Trophoblast cell (in vitro differentiated cells and primary cell): ENCODE data around the gene HS2ST1.

ENCODE experiments used
- DNase-seq, 2 donors: peaks; one replicate each; pipeline ENCODE4 v3.0.0-alpha.2; 2016
- H2AFZ ChIP-seq: 2 replicates; pipeline ENCODE4 v1.6.1; 2013; ENCODE audit warnings: low read length, moderate library complexity, mild to moderate bottlenecking; ENCODE audit not compliant: insufficient read depth, poor library complexity
- H2AK5ac ChIP-seq: 2 replicates; pipeline ENCODE4 v1.6.1; 2013; ENCODE audit warnings: mild to moderate bottlenecking, low read length
- H2BK120ac ChIP-seq: 2 replicates; pipeline ENCODE4 v1.6.1; 2013; ENCODE audit warnings: low read length, mild to moderate bottlenecking, moderate library complexity; ENCODE audit not compliant: insufficient read depth, poor library complexity
- H2BK12ac ChIP-seq: 2 replicates; pipeline ENCODE4 v1.6.1; 2013; ENCODE audit warnings: mild to moderate bottlenecking, low read length, moderate library complexity
- H2BK5ac ChIP-seq: 2 replicates; pipeline ENCODE4 v1.6.1; 2013; ENCODE audit warnings: low read length, low read depth, moderate library complexity, mild to moderate bottlenecking; ENCODE audit not compliant: poor library complexity
- H3K14ac ChIP-seq: 2 replicates; pipeline ENCODE4 v1.6.1; 2013; ENCODE audit warnings: mild to moderate bottlenecking, low read length
- H3K18ac ChIP-seq: 2 replicates; pipeline ENCODE4 v1.6.1; 2013; ENCODE audit warnings: mild to moderate bottlenecking, low read length
- H3K23ac ChIP-seq: 2 replicates; pipeline ENCODE4 v1.6.1; 2013; ENCODE audit warnings: low read length
- H3K27ac ChIP-seq: 2 replicates; pipeline ENCODE4 v1.5.1; 2013; ENCODE audit warnings: low read depth, mild to moderate bottlenecking, inconsistent platforms, low read length, moderate library complexity
- H3K27me3 ChIP-seq: 2 replicates; pipeline ENCODE4 v1.6.1; 2013; ENCODE audit warnings: inconsistent platforms, mild to moderate bottlenecking, low read length, moderate library complexity; ENCODE audit not compliant: insufficient read depth
- H3K36me3 ChIP-seq, 2 experiments: 1 replicate in 1 of 2; 2 replicates in 1 of 2; pipeline ENCODE4 v1.6.1; 2013; ENCODE audit warnings: low read length in 2 of 2, mild to moderate bottlenecking in 2 of 2, moderate library complexity in 1 of 2; ENCODE audit not compliant: insufficient read depth in 2 of 2, control insufficient read depth in 1 of 2
- H3K4ac ChIP-seq: 2 replicates; pipeline ENCODE4 v1.6.1; 2013; ENCODE audit warnings: low read depth, mild to moderate bottlenecking, low read length, moderate library complexity
- H3K4me1 ChIP-seq, 2 experiments: 1 replicate in 1 of 2; 2 replicates in 1 of 2; pipeline ENCODE4 v1.6.1; 2013; ENCODE audit warnings: low read length in 2 of 2, mild to moderate bottlenecking in 2 of 2, moderate library complexity in 1 of 2; ENCODE audit not compliant: insufficient read depth in 2 of 2, control insufficient read depth in 1 of 2
- H3K4me2 ChIP-seq: 2 replicates; pipeline ENCODE4 v1.6.1; 2013; ENCODE audit warnings: inconsistent platforms, mild to moderate bottlenecking, low read length, moderate library complexity
- H3K4me3 ChIP-seq: 2 replicates; pipeline ENCODE4 v1.5.1; 2013; ENCODE audit warnings: mild to moderate bottlenecking, low read depth, low read length, inconsistent platforms
- H3K79me1 ChIP-seq: one replicate; pipeline ENCODE4 v1.6.1; 2013; ENCODE audit warnings: low read length
- H3K79me2 ChIP-seq: 2 replicates; pipeline ENCODE4 v1.6.1; 2013; ENCODE audit warnings: low read length, mild to moderate bottlenecking; ENCODE audit not compliant: control insufficient read depth, insufficient read depth, poor library complexity
- H3K9ac ChIP-seq: 2 replicates; pipeline ENCODE4 v1.6.1; 2013; ENCODE audit warnings: mild to moderate bottlenecking, low read length
- H3K9me3 ChIP-seq: 2 replicates; pipeline ENCODE4 v1.6.1; 2013; ENCODE audit warnings: low read depth, mild to moderate bottlenecking, control low read depth, inconsistent platforms, low read length; ENCODE audit not compliant: insufficient read depth
- H4K12ac ChIP-seq: 2 replicates; pipeline ENCODE4 v1.6.1; 2013; ENCODE audit warnings: low read depth, mild to moderate bottlenecking, low read length, moderate library complexity
- H4K8ac ChIP-seq: 2 replicates; pipeline ENCODE4 v1.6.1; 2013; ENCODE audit warnings: low read depth, mild to moderate bottlenecking, low read length, moderate library complexity
- H4K91ac ChIP-seq: one replicate; pipeline ENCODE4 v1.6.1; 2013; ENCODE audit warnings: low read depth, mild to moderate bottlenecking, low read length, moderate library complexity
- WGBS: extraction: QIAGEN DNeasy Blood & Tissue Kit; methylation state at CpG from one replicate; pipeline ENCODE4 v1.1.7; 2013; ENCODE audit warnings: missing lambda C conversion rate; ENCODE audit not compliant: insufficient read length, insufficient coverage; ENCODE audit errors: extremely low coverage; 5-methylcytosine and 5-hydroxymethylcytosine counted together

Gene HS2ST1

GRCh38 chr1:86948212-86948611 is 33.8 kb downstream of the HS2ST1 start:
- no peaks in the 10 kb centered on the region for H3K36me3 ChIP-seq
- no CpG with 5 or more reads among the region's 5 CpGs for WGBS
- H4K12ac ChIP-seq: no peak overlapping the region

GRCh38 chr1:86950712-86951419 is 36.4 kb downstream of the HS2ST1 start:
- Histone ChIP-seq H3K27me3 (no peaks in the 10 kb centered on the region), H3K79me2 (no peaks in the 10 kb centered on the region), H3K9me3 (no peaks in the 10 kb centered on the region), H4K8ac (no peak overlapping the region), H3K23ac (no peak overlapping the region), H3K27ac (no peak overlapping the region), H4K91ac (no peak overlapping the region), H4K12ac (no peak overlapping the region), H3K4me3 (no peak overlapping the region), H3K4me1 (no peaks in the 10 kb centered on the region), H3K14ac (no peak overlapping the region), H3K79me1 (no peaks in the 10 kb centered on the region), H2BK12ac (no peak overlapping the region), H3K4ac (no peak overlapping the region), H2AFZ (no peak overlapping the region), H3K9ac (no peak overlapping the region), H2BK5ac (no peak overlapping the region), H2BK120ac (no peak overlapping the region), H3K18ac (no peak overlapping the region), H3K4me2 (no peak overlapping the region), H2AK5ac (no peak overlapping the region), H3K36me3 (no peaks in the 10 kb centered on the region)
- DNase-seq: no peak
- no CpG with 5 or more reads among the region's 5 CpGs for WGBS

More at GRCh38 chr1:86948212-86948611, 33.8 kb downstream of the HS2ST1 start:
- no peak overlapping the region for H2BK120ac ChIP-seq
- no peak overlapping the region for H3K4me3 ChIP-seq
- no peaks in the 10 kb centered on the region for H3K79me2 ChIP-seq
- H3K27me3 ChIP-seq: no peaks in the 10 kb centered on the region
- no peak overlapping the region for H3K27ac ChIP-seq
- no peaks in the 10 kb centered on the region for H3K4me1 ChIP-seq
- no peak overlapping the region for H3K4ac ChIP-seq
- no peak overlapping the region for H2AFZ ChIP-seq
- H3K9me3 ChIP-seq: no peaks in the 10 kb centered on the region
- H4K8ac ChIP-seq: no peak overlapping the region
- H3K23ac ChIP-seq: no peak overlapping the region
- H2BK5ac ChIP-seq: no peak overlapping the region
- no peak for DNase-seq
- H3K79me1 ChIP-seq: no peaks in the 10 kb centered on the region
- no peak overlapping the region for H2AK5ac ChIP-seq
- no peak overlapping the region for H3K9ac ChIP-seq
- no peak overlapping the region for H4K91ac ChIP-seq
- no peak overlapping the region for H3K4me2 ChIP-seq
- H2BK12ac ChIP-seq: no peak overlapping the region
- H3K14ac ChIP-seq: no peak overlapping the region
- H3K18ac ChIP-seq: no peak overlapping the region

GRCh38 chr1:86951430-86951829 is 37.0 kb downstream of the HS2ST1 start:
- Histone ChIP-seq H3K4ac (no peak overlapping the region), H3K4me2 (no peak overlapping the region), H3K4me3 (no peak overlapping the region), H3K9me3 (no peaks in the 10 kb centered on the region), H3K27me3 (no peaks in the 10 kb centered on the region), H3K36me3 (no peaks in the 10 kb centered on the region), H3K79me1 (no peaks in the 10 kb centered on the region), H3K27ac (no peak overlapping the region), H2BK5ac (no peak overlapping the region), H3K4me1 (no peaks in the 10 kb centered on the region), H2AK5ac (no peak overlapping the region), H3K14ac (no peak overlapping the region), H3K23ac (no peak overlapping the region), H2BK120ac (no peak overlapping the region), H3K9ac (no peak overlapping the region), H4K8ac (no peak overlapping the region), H2AFZ (no peak overlapping the region), H3K79me2 (no peaks in the 10 kb centered on the region), H4K91ac (no peak overlapping the region), H2BK12ac (no peak overlapping the region), H4K12ac (no peak overlapping the region), H3K18ac (no peak overlapping the region)
- DNase-seq: no peak
- no CpG with 5 or more reads among the region's 1 CpG for WGBS

GRCh38 chr1:86953167-86953566 is 38.7 kb downstream of the HS2ST1 start:
- no peaks in the 10 kb centered on the region for H3K79me1 ChIP-seq
- H2BK12ac ChIP-seq: no peak overlapping the region
- H3K4me1 ChIP-seq: no peaks in the 10 kb centered on the region
- H3K79me2 ChIP-seq: no peaks in the 10 kb centered on the region
- H4K91ac ChIP-seq: no peak overlapping the region
- no peak for DNase-seq
- H2BK120ac ChIP-seq: no peak overlapping the region
- no peak overlapping the region for H3K14ac ChIP-seq
- no peak overlapping the region for H3K4me3 ChIP-seq
- WGBS: no CpG with 5 or more reads among the region's 3 CpGs
- no peak overlapping the region for H2AK5ac ChIP-seq
- H3K18ac ChIP-seq: no peak overlapping the region
- no peak overlapping the region for H2BK5ac ChIP-seq
- no peak overlapping the region for H3K27ac ChIP-seq
- H3K36me3 ChIP-seq: no peaks in the 10 kb centered on the region
- no peaks in the 10 kb centered on the region for H3K27me3 ChIP-seq
- H3K9ac ChIP-seq: no peak overlapping the region
- no peak overlapping the region for H3K23ac ChIP-seq
- H4K8ac ChIP-seq: no peak overlapping the region
- H3K4ac ChIP-seq: no peak overlapping the region
- H4K12ac ChIP-seq: no peak overlapping the region
- H3K9me3 ChIP-seq: no peaks in the 10 kb centered on the region
- no peak overlapping the region for H2AFZ ChIP-seq
- no peak overlapping the region for H3K4me2 ChIP-seq
